ENCODE results near the gene OR2M3. TPM values are rescaled to one million over a fixed set of nuclear protein-coding genes. Genes with fewer than 3 reads are reported as not detected.

The OR2M3 gene
- total RNA-seq (under 1 TPM in 1 of 5 experiments, not detected in 4; 0.03 TPM), polyA plus RNA-seq (not detected), total RNA-seq (not detected)

- H3K9me3 Mint-ChIP-seq, result peaks cover 0 to 26% (median 11%) of the 10 kb centered on the region in 11 donors
- H3K4me1 Mint-ChIP-seq, result no peaks in the 10 kb centered on the region
- H3K4me1 ChIP-seq (ENCODE audit: control insufficient read depth in 2 of 2, insufficient read depth in 2 of 2, low read length in 2 of 2), result no peaks in the 10 kb centered on the region
- ChIA-PET POLR2A (no interaction called here), CTCF (no interaction called here)
- ATAC-seq (no peak), DNase-seq (no peak)
- no peaks in the 10 kb centered on the region for H3K36me3 Mint-ChIP-seq
- no peaks in the 10 kb centered on the region for H3K9me3 ChIP-seq (ENCODE audit: control insufficient read depth in 2 of 3, low read length in 3 of 3)
- no peak within 1 kb of the TSS for H3K27ac Mint-ChIP-seq
- no peak within 1 kb of the TSS for H3K27ac ChIP-seq (ENCODE audit: low read depth, low read length)
- no peaks in the 10 kb centered on the region for H3K36me3 ChIP-seq (ENCODE audit: control insufficient read depth in 2 of 3, insufficient read depth in 3 of 3, low read length in 3 of 3)
- H3K4me3 Mint-ChIP-seq, result no peak within 1 kb of the TSS
- intact Hi-C loops (cut with micrococcal nuclease), result no loop called here
- H3K27me3 ChIP-seq (ENCODE audit: control insufficient read depth in 2 of 2, insufficient read depth in 2 of 2, low read length in 2 of 2), result no peaks in the 10 kb centered on the region
- no peaks in the 10 kb centered on the region for H3K27me3 Mint-ChIP-seq
- H3K4me3 ChIP-seq (ENCODE audit: low read length), result no peak within 1 kb of the TSS
Measured at GRCh38 chr1:248196965-248197364, at the start of gene OR2M3. OR2M3 (plus strand) TSS chr1:248197265; CDS start chr1:248203068, 5,803 bp downstream.

DNA sequence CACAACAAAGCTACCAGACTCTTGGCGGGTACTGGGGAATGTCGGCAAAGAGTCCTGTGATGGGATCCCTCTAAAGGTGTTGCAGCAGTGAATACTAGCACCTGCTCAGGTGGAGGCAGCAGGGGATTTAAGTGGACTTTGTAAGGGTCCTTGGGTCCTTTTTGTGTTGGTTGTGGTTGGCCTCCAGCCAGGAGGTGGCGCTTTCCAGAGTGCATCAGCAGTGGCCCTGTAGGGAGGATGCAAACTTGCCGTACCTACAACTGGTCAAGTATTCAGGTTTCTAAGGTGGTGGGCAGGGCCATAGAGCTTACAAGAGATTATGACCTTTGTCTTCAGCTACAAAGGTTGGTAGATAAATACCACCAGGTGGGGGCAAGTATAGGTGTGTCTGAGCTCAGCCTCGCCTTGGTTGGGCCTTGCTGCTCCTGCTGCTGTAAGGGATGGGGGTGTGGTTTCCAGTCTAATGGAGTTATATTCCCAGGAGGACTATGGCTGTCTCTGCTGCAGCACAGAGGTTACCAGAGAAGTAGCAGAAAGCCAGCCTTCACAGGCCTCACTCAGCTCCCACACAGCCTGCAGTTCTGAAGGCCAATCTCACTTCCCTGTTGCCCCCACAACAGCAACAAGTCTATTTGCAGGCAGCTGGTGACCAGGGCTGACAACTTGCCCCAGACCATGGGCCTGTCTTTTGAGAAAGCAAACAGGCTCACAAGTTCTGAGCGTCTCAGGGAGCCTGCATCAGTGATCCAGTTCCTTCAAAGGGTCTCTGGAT lies 44.8 kb upstream of the OR2M3 start:
- Mint-ChIP-seq H3K4me3 (no peak overlapping the region), H3K27ac (no peak overlapping the region), H3K4me1 (no peaks in the 10 kb centered on the region), H3K27me3 (peaks cover 0 to 10% (median 0%) of the 10 kb centered on the region in 5 donors), H3K36me3 (no peaks in the 10 kb centered on the region), H3K9me3 (peaks cover 0 to 18% (median 6%) of the 10 kb centered on the region in 11 donors)
- no peak for DNase-seq
- ATAC-seq, result no peak
- Histone ChIP-seq H3K36me3 (ENCODE audit: control insufficient read depth in 2 of 3, insufficient read depth in 3 of 3, low read length in 3 of 3) (no peaks in the 10 kb centered on the region), H3K9me3 (ENCODE audit: control insufficient read depth in 2 of 3, low read length in 3 of 3) (no peaks in the 10 kb centered on the region), H3K27ac (ENCODE audit: low read depth, low read length) (no peak overlapping the region), H3K4me3 (ENCODE audit: low read length) (no peak overlapping the region), H3K4me1 (ENCODE audit: control insufficient read depth in 2 of 2, insufficient read depth in 2 of 2, low read length in 2 of 2) (no peaks in the 10 kb centered on the region), H3K27me3 (ENCODE audit: control insufficient read depth in 2 of 2, insufficient read depth in 2 of 2, low read length in 2 of 2) (no peaks in the 10 kb centered on the region)
- ChIA-PET POLR2A (no interaction called here), CTCF (no interaction called here)
- intact Hi-C loops (cut with micrococcal nuclease), result no loop called here

GRCh38 chr1:248155927-248156326 lies 41.1 kb upstream of the OR2M3 start:
- Mint-ChIP-seq H3K27ac (no peak overlapping the region), H3K9me3 (peaks cover 0 to 5% (median 0%) of the 10 kb centered on the region in 11 donors), H3K36me3 (no peaks in the 10 kb centered on the region), H3K4me3 (no peak overlapping the region), H3K27me3 (peaks cover 0 to 13% (median 3%) of the 10 kb centered on the region in 5 donors), H3K4me1 (no peaks in the 10 kb centered on the region)
- no peak for DNase-seq
- ATAC-seq, result no peak
- intact Hi-C loops (cut with micrococcal nuclease), result no loop called here
- Histone ChIP-seq H3K4me1 (ENCODE audit: control insufficient read depth in 2 of 2, insufficient read depth in 2 of 2, low read length in 2 of 2) (no peaks in the 10 kb centered on the region), H3K36me3 (ENCODE audit: control insufficient read depth in 2 of 3, insufficient read depth in 3 of 3, low read length in 3 of 3) (no peaks in the 10 kb centered on the region), H3K9me3 (ENCODE audit: control insufficient read depth in 2 of 3, low read length in 3 of 3) (no peaks in the 10 kb centered on the region), H3K27ac (ENCODE audit: low read depth, low read length) (no peak overlapping the region), H3K4me3 (ENCODE audit: low read length) (no peak overlapping the region), H3K27me3 (ENCODE audit: control insufficient read depth in 2 of 2, insufficient read depth in 2 of 2, low read length in 2 of 2) (no peaks in the 10 kb centered on the region)
- POLR2A ChIA-PET, result no interaction called here
- CTCF ChIA-PET, result no interaction called here

DNA sequence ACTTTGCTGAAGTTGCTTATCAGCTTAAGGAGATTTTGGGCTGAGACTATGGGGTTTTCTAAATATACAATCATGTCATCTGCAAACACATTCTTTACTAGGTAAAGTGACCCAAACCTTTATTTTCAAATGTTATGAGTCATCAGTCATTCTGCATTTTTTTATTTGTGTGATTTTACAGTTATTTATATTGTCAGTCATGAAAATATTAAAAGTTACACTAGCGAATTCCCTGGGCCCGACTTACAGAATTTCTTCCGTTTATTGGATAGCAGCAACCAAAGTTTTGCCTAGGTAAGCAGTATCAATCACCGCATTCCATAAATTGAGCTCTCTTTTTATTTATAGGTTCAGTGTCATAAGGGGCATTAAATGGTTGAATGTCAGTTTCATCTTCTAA lies 38.3 kb upstream of the OR2M3 start:
- Mint-ChIP-seq H3K36me3 (no peaks in the 10 kb centered on the region), H3K4me3 (no peak overlapping the region), H3K9me3 (peaks cover 0 to 5% (median 0%) of the 10 kb centered on the region in 11 donors), H3K4me1 (no peaks in the 10 kb centered on the region), H3K27me3 (peaks cover 0 to 8% (median 0%) of the 10 kb centered on the region in 5 donors), H3K27ac (no peak overlapping the region)
- H3K27me3 ChIP-seq (ENCODE audit: control insufficient read depth in 2 of 2, insufficient read depth in 2 of 2, low read length in 2 of 2), result no peaks in the 10 kb centered on the region
- H3K4me1 ChIP-seq (ENCODE audit: control insufficient read depth in 2 of 2, insufficient read depth in 2 of 2, low read length in 2 of 2), result no peaks in the 10 kb centered on the region
- no peak for ATAC-seq
- DNase-seq, result no peak
- intact Hi-C loops (cut with micrococcal nuclease), result no loop called here
- no peak overlapping the region for H3K27ac ChIP-seq (ENCODE audit: low read depth, low read length)
- no peak overlapping the region for H3K4me3 ChIP-seq (ENCODE audit: low read length)
- ChIA-PET CTCF (no interaction called here), POLR2A (no interaction called here)
- no peaks in the 10 kb centered on the region for H3K9me3 ChIP-seq (ENCODE audit: control insufficient read depth in 2 of 3, low read length in 3 of 3)
- no peaks in the 10 kb centered on the region for H3K36me3 ChIP-seq (ENCODE audit: control insufficient read depth in 2 of 3, insufficient read depth in 3 of 3, low read length in 3 of 3)

DNA sequence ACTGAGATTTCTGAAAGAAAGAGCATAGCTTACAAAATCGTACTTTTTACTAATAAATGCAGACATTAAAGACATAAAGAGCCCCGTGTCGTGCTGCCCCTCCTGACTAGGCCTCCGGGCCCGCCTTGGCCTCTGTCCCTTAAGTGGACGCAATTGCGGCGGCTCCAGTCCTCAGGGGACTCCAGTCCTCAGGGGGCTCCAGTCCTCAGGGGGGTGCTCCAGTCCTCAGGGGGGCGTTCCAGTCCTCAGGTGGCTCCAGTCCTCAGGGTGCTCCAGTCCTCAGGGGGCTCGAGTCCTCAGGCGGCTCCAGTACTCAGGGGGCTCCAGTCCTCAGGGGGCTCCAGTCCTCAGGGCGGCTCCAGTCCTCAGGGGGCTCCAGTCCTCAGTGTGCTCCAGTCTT lies 33.0 kb upstream of the OR2M3 start:
- Mint-ChIP-seq H3K27me3 (peaks cover 0 to 4% (median 3%) of the 10 kb centered on the region in 5 donors), H3K9me3 (peaks cover 0 to 9% (median 1%) of the 10 kb centered on the region in 11 donors), H3K4me3 (no peak overlapping the region), H3K36me3 (no peaks in the 10 kb centered on the region), H3K27ac (no peak overlapping the region), H3K4me1 (no peaks in the 10 kb centered on the region)
- intact Hi-C loops (cut with micrococcal nuclease), result no loop called here
- no peak for DNase-seq
- Histone ChIP-seq H3K27ac (ENCODE audit: low read depth, low read length) (no peak overlapping the region), H3K4me1 (ENCODE audit: control insufficient read depth in 2 of 2, insufficient read depth in 2 of 2, low read length in 2 of 2) (no peaks in the 10 kb centered on the region), H3K27me3 (ENCODE audit: control insufficient read depth in 2 of 2, insufficient read depth in 2 of 2, low read length in 2 of 2) (no peaks in the 10 kb centered on the region), H3K4me3 (ENCODE audit: low read length) (no peak overlapping the region), H3K9me3 (ENCODE audit: control insufficient read depth in 2 of 3, low read length in 3 of 3) (no peaks in the 10 kb centered on the region), H3K36me3 (ENCODE audit: control insufficient read depth in 2 of 3, insufficient read depth in 3 of 3, low read length in 3 of 3) (no peaks in the 10 kb centered on the region)
- no peak for ATAC-seq
- CTCF ChIA-PET, result no interaction called here
- POLR2A ChIA-PET, result no interaction called here

DNA sequence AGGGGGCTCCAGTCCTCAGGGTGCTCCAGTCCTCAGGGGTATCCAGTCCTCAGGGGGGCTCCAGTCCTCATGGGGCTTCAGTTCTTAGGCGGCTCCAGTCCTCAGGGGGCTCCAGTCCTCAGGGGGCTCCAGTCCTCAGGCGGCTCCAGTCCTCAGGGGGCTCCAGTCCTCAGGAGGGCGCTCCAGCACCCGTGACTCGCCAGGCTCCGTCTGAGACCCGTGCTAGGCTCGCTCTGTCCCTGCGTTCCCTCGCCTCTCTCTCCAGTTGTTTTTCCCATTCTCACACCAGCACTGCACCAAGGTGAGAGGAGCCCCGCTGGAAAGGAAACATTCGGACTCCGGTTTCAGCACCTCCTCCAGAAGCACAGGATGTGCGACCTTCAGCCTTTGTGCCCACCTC lies 31.9 kb upstream of the OR2M3 start:
- Mint-ChIP-seq H3K4me1 (no peaks in the 10 kb centered on the region), H3K27me3 (peaks cover 0 to 4% (median 0%) of the 10 kb centered on the region in 5 donors), H3K36me3 (no peaks in the 10 kb centered on the region), H3K4me3 (no peak overlapping the region), H3K27ac (no peak overlapping the region), H3K9me3 (peaks cover 0 to 9% (median 1%) of the 10 kb centered on the region in 11 donors)
- DNase-seq (no peak), ATAC-seq (no peak)
- CTCF ChIA-PET, result no interaction called here
- H3K9me3 ChIP-seq (ENCODE audit: control insufficient read depth in 2 of 3, low read length in 3 of 3), result no peaks in the 10 kb centered on the region
- intact Hi-C loops (cut with micrococcal nuclease), result no loop called here
- H3K36me3 ChIP-seq (ENCODE audit: control insufficient read depth in 2 of 3, insufficient read depth in 3 of 3, low read length in 3 of 3), result no peaks in the 10 kb centered on the region
- H3K27ac ChIP-seq (ENCODE audit: low read depth, low read length), result no peak overlapping the region
- H3K4me1 ChIP-seq (ENCODE audit: control insufficient read depth in 2 of 2, insufficient read depth in 2 of 2, low read length in 2 of 2), result no peaks in the 10 kb centered on the region
- POLR2A ChIA-PET, result no interaction called here
- H3K4me3 ChIP-seq (ENCODE audit: low read length), result no peak overlapping the region
- no peaks in the 10 kb centered on the region for H3K27me3 ChIP-seq (ENCODE audit: control insufficient read depth in 2 of 2, insufficient read depth in 2 of 2, low read length in 2 of 2)

GRCh38 chr1:248174521-248174920 lies 22.5 kb upstream of the OR2M3 start, which contains the start of gene OR2M2:
OR2M2 (plus strand) TSS chr1:248174821; CDS start chr1:248179986, 5,165 bp downstream.
- intact Hi-C loops (cut with micrococcal nuclease), result no loop called here

More at GRCh38 chr1:248174521-248174920, 22.5 kb upstream of the OR2M3 start, which contains the start of gene OR2M2:
- Histone ChIP-seq H3K4me3 (ENCODE audit: low read length) (no peak within 1 kb of the TSS), H3K4me1 (ENCODE audit: control insufficient read depth in 2 of 2, insufficient read depth in 2 of 2, low read length in 2 of 2) (no peaks in the 10 kb centered on the region), H3K27ac (ENCODE audit: low read depth, low read length) (no peak within 1 kb of the TSS), H3K36me3 (ENCODE audit: control insufficient read depth in 2 of 3, insufficient read depth in 3 of 3, low read length in 3 of 3) (no peaks in the 10 kb centered on the region), H3K9me3 (ENCODE audit: control insufficient read depth in 2 of 3, low read length in 3 of 3) (no peaks in the 10 kb centered on the region), H3K27me3 (ENCODE audit: control insufficient read depth in 2 of 2, insufficient read depth in 2 of 2, low read length in 2 of 2) (no peaks in the 10 kb centered on the region)
- H3K4me1 Mint-ChIP-seq, result no peaks in the 10 kb centered on the region
- no peak within 1 kb of the TSS for H3K4me3 Mint-ChIP-seq
- H3K36me3 Mint-ChIP-seq, result no peaks in the 10 kb centered on the region
- no peak within 1 kb of the TSS for H3K27ac Mint-ChIP-seq
- H3K9me3 Mint-ChIP-seq, result peaks cover 0 to 3% (median 0%) of the 10 kb centered on the region in 11 donors
- no peaks in the 10 kb centered on the region for H3K27me3 Mint-ChIP-seq
- no peak for ATAC-seq
- CTCF ChIA-PET, result no interaction called here
- POLR2A ChIA-PET, result no interaction called here
- no peak for DNase-seq

All from naive thymus-derived CD4-positive, alpha-beta T cell (primary cell).